Activated naive CD4-positive, alpha-beta T cell treated with anti-CD3 and anti-CD28 coated beads for 36 hours (primary cell): ENCODE data around the gene GFER. TPM values are rescaled to one million over a fixed set of nuclear protein-coding genes. Genes with fewer than 3 reads are reported as not detected.
"Not testable (repeated sequence)": the region's sequence is repeated elsewhere in the genome, so short reads cannot be mapped to it uniquely, and the experiment has no call there.

Experiments
- CTCF ChIA-PET: fragments of 350-600 bp; sonication (Branson Sonifier 250); formaldehyde crosslinking; loops from one replicate; lab custom pipeline; 2021; ENCODE audit warnings: antibody characterized with exemption; lab: Charles Lee
- DNase-seq: peaks from one replicate; pipeline ENCODE4 v3.0.0-alpha.2; 2020
- H3K27ac Mint-ChIP-seq: one replicate; pipeline ENCODE4 v1.8.0; 2021; ENCODE audit warnings: mild to moderate bottlenecking, mixed read lengths
- H3K27me3 Mint-ChIP-seq: one replicate; pipeline ENCODE4 v1.8.0; 2021; ENCODE audit warnings: low read depth, mixed read lengths
- H3K36me3 Mint-ChIP-seq: one replicate; pipeline ENCODE4 v1.8.0; 2021; ENCODE audit warnings: low read depth, mixed read lengths
- H3K4me1 Mint-ChIP-seq: one replicate; pipeline ENCODE4 v1.8.0; 2021; ENCODE audit warnings: low read depth, mixed read lengths
- H3K4me3 Mint-ChIP-seq: one replicate; pipeline ENCODE4 v1.8.0; 2021; ENCODE audit warnings: mild to moderate bottlenecking, moderate library complexity, mixed read lengths
- H3K9me3 Mint-ChIP-seq: one replicate; pipeline ENCODE4 v1.8.0; 2021; ENCODE audit warnings: mixed read lengths
- intact Hi-C: fragments of 100-400 bp; cut with micrococcal nuclease; formaldehyde crosslinking; loops from one replicate; pipeline ENCODE4 v1.15.1; 2023
- total RNA-seq, 2 experiments: library from RNA; stranded (reverse); gene quantifications; one replicate each; pipeline ENCODE4 v1.2.3, GENCODE V29; 2021

Gene GFER
- total RNA-seq, 2 experiments from 2014 or later, result 29.8 to 30.1 TPM

- H3K4me3 Mint-ChIP-seq, result peak overlapping the region; percentile 82
- H3K27ac Mint-ChIP-seq, result peak overlapping the region; percentile 75
- CTCF ChIA-PET, result no interaction called here
- no peak for DNase-seq
- no peaks in the 10 kb centered on the region for H3K36me3 Mint-ChIP-seq
- no peaks in the 10 kb centered on the region for H3K27me3 Mint-ChIP-seq
- no peaks in the 10 kb centered on the region for H3K9me3 Mint-ChIP-seq
- intact Hi-C loops, result loop anchor here (5.0 kb wide), 3 partner anchors 87 to 332 kb away; partner anchors contain the start of genes CRAMP1, EME2, IFT140 and MRPS34
- H3K4me1 Mint-ChIP-seq, result peaks cover 26% of the 10 kb centered on the region
Measured at GRCh38 chr16:1944612-1945199, 39.3 kb upstream of the GFER start.

GRCh38 chr16:1945559-1946391 lies 38.2 kb upstream of the GFER start:
- Mint-ChIP-seq H3K36me3 (no peaks in the 10 kb centered on the region), H3K27me3 (no peaks in the 10 kb centered on the region), H3K9me3 (no peaks in the 10 kb centered on the region), H3K4me3 (no peak overlapping the region), H3K27ac (no peak overlapping the region), H3K4me1 (peaks cover 26% of the 10 kb centered on the region)
- DNase-seq, result no peak
- intact Hi-C loops, result no loop called here
- CTCF ChIA-PET, result interaction anchor here (0.6 kb wide), 1 partner anchor 18 kb away, joined by 6 read pairs; no protein-coding TSS in a partner anchor

- Mint-ChIP-seq H3K27me3 (no peaks in the 10 kb centered on the region), H3K36me3 (no peaks in the 10 kb centered on the region), H3K4me3 (no peak overlapping the region), H3K27ac (no peak overlapping the region), H3K4me1 (peaks cover 22% of the 10 kb centered on the region), H3K9me3 (no peaks in the 10 kb centered on the region)
- CTCF ChIA-PET, result interaction anchor here (1.2 kb wide), 1 partner anchor 14 kb away, joined by 3 read pairs; no protein-coding TSS in a partner anchor
- DNase-seq, result no peak
- intact Hi-C loops, result no loop called here
Measured at GRCh38 chr16:1946495-1947368, 37.3 kb upstream of the GFER start.

GRCh38 chr16:1947369-1947670 lies 36.7 kb upstream of the GFER start:
- no peaks in the 10 kb centered on the region for H3K9me3 Mint-ChIP-seq
- intact Hi-C loops, result no loop called here
- H3K36me3 Mint-ChIP-seq, result no peaks in the 10 kb centered on the region
- no peaks in the 10 kb centered on the region for H3K27me3 Mint-ChIP-seq
- peaks cover 16% of the 10 kb centered on the region for H3K4me1 Mint-ChIP-seq
- H3K27ac Mint-ChIP-seq, result no peak overlapping the region
- CTCF ChIA-PET, result interaction anchor here (1.2 kb wide), 1 partner anchor 13 kb away, joined by 3 read pairs; no protein-coding TSS in a partner anchor
- H3K4me3 Mint-ChIP-seq, result no peak overlapping the region
- DNase-seq, result no peak

GRCh38 chr16:1949507-1949906 lies 34.5 kb upstream of the GFER start:
- no peak overlapping the region for H3K27ac Mint-ChIP-seq
- intact Hi-C loops, result no loop called here
- CTCF ChIA-PET, result no interaction called here

GRCh38 chr16:1950047-1950446 lies 33.9 kb upstream of the GFER start:
- DNase-seq, result no peak
- no peaks in the 10 kb centered on the region for H3K27me3 Mint-ChIP-seq
- H3K27ac Mint-ChIP-seq, result no peak overlapping the region
- intact Hi-C loops, result no loop called here
- CTCF ChIA-PET, result no interaction called here
- H3K9me3 Mint-ChIP-seq, result no peaks in the 10 kb centered on the region
- no peak overlapping the region for H3K4me3 Mint-ChIP-seq
- peaks cover 2% of the 10 kb centered on the region for H3K4me1 Mint-ChIP-seq
- no peaks in the 10 kb centered on the region for H3K36me3 Mint-ChIP-seq

More at GRCh38 chr16:1949507-1949906, 34.5 kb upstream of the GFER start:
- no peaks in the 10 kb centered on the region for H3K9me3 Mint-ChIP-seq
- H3K36me3 Mint-ChIP-seq, result no peaks in the 10 kb centered on the region
- H3K4me3 Mint-ChIP-seq, result no peak overlapping the region
- no peak for DNase-seq
- H3K4me1 Mint-ChIP-seq, result peaks cover 3% of the 10 kb centered on the region
- no peaks in the 10 kb centered on the region for H3K27me3 Mint-ChIP-seq

GRCh38 chr16:1950559-1950958 lies 33.4 kb upstream of the GFER start:
- no peaks in the 10 kb centered on the region for H3K27me3 Mint-ChIP-seq
- H3K9me3 Mint-ChIP-seq, result no peaks in the 10 kb centered on the region
- peaks cover 2% of the 10 kb centered on the region for H3K4me1 Mint-ChIP-seq
- no peak for DNase-seq
- no peak overlapping the region for H3K4me3 Mint-ChIP-seq
- intact Hi-C loops, result no loop called here
- no peak overlapping the region for H3K27ac Mint-ChIP-seq
- no peaks in the 10 kb centered on the region for H3K36me3 Mint-ChIP-seq
- CTCF ChIA-PET, result no interaction called here

- no peak for DNase-seq
- intact Hi-C loops, result no loop called here
- H3K27ac Mint-ChIP-seq, result no peak overlapping the region
- H3K9me3 Mint-ChIP-seq, result no peaks in the 10 kb centered on the region
- no peaks in the 10 kb centered on the region for H3K27me3 Mint-ChIP-seq
- CTCF ChIA-PET, result interaction anchor here (0.8 kb wide), 1 partner anchor 10 kb away, joined by 4 read pairs; the partner anchor contains the start of gene MSRB1
- H3K36me3 Mint-ChIP-seq, result no peaks in the 10 kb centered on the region
- no peak overlapping the region for H3K4me3 Mint-ChIP-seq
- no peaks in the 10 kb centered on the region for H3K4me1 Mint-ChIP-seq
Measured at GRCh38 chr16:1953734-1954133, 30.3 kb upstream of the GFER start.

GRCh38 chr16:1957434-1958142 lies 26.4 kb upstream of the GFER start:
- DNase-seq, H3K4me3 Mint-ChIP-seq, H3K9me3 Mint-ChIP-seq, H3K27ac Mint-ChIP-seq, intact Hi-C loops, H3K27me3 Mint-ChIP-seq: not testable (repeated sequence)
- CTCF ChIA-PET, result interaction anchor here (1.1 kb wide), 1 partner anchor 34 kb away, joined by 3 read pairs; no protein-coding TSS in a partner anchor
- H3K36me3 Mint-ChIP-seq, result peaks cover 17% of the 10 kb centered on the region
- peaks cover 22% of the 10 kb centered on the region for H3K4me1 Mint-ChIP-seq

- H3K4me3 Mint-ChIP-seq, DNase-seq, intact Hi-C loops, H3K27ac Mint-ChIP-seq, H3K27me3 Mint-ChIP-seq, H3K9me3 Mint-ChIP-seq: not testable (repeated sequence)
- Mint-ChIP-seq H3K4me1 (peaks cover 28% of the 10 kb centered on the region), H3K36me3 (peaks cover 22% of the 10 kb centered on the region)
- CTCF ChIA-PET, result interaction anchor here (1.1 kb wide), 1 partner anchor 34 kb away, joined by 3 read pairs; no protein-coding TSS in a partner anchor
Measured at GRCh38 chr16:1958143-1958491, 25.9 kb upstream of the GFER start.

- H3K4me3 Mint-ChIP-seq, result peak overlapping the region; percentile 96
- no peak for DNase-seq
Measured at GRCh38 chr16:1958715-1959268, 25.2 kb upstream of the GFER start.

More at GRCh38 chr16:1958715-1959268, 25.2 kb upstream of the GFER start:
- Mint-ChIP-seq H3K27ac (no peak overlapping the region), H3K27me3 (no peaks in the 10 kb centered on the region), H3K36me3 (peaks cover 29% of the 10 kb centered on the region), H3K9me3 (no peaks in the 10 kb centered on the region), H3K4me1 (peaks cover 33% of the 10 kb centered on the region)
- intact Hi-C loops, result loop anchor here (1.0 kb wide), 2 partner anchors 13 to 15 kb away; partner anchors contain the start of gene MSRB1
- CTCF ChIA-PET, result interaction anchor here (0.6 kb wide), 1 partner anchor 636 kb away, joined by 3 read pairs; no protein-coding TSS in a partner anchor
